Activated CD4-positive, alpha-beta T cell treated with anti-CD3 and anti-CD28 coated beads for 1 hour (primary cell): ENCODE data around the gene SLC26A11.

Experiments used
- DNase-seq: peaks from one replicate; pipeline ENCODE4 v3.0.0-alpha.2; 2020

Gene SLC26A11

GRCh38 chr17:80220054-80220735 lies at the start of gene SLC26A11, which contains the start of gene SGSH:
Gene SLC26A11, plus strand, starts transcription at chr17:80220427. Its CDS starts 1,134 bp downstream, at chr17:80221561.
Gene SGSH, minus strand, starts transcription at chr17:80220333. Its CDS starts 20 bp downstream, at chr17:80220313.
- peak; percentile 30 for DNase-seq

GRCh38 chr17:80171681-80172080 lies 48.5 kb upstream of the SLC26A11 start:
- DNase-seq = no peak

GRCh38 chr17:80173126-80173525 lies 47.1 kb upstream of the SLC26A11 start:
- DNase-seq = no peak

- DNase-seq = no peak
Measured at GRCh38 chr17:80173916-80174315, 46.3 kb upstream of the SLC26A11 start.

GRCh38 chr17:80176757-80177156 lies 43.5 kb upstream of the SLC26A11 start:
- no peak for DNase-seq

- no peak for DNase-seq
Measured at GRCh38 chr17:80177986-80178595, 42.1 kb upstream of the SLC26A11 start.

- no peak for DNase-seq
Measured at GRCh38 chr17:80180192-80180591, 40.0 kb upstream of the SLC26A11 start.

GRCh38 chr17:80181431-80181830 lies 38.8 kb upstream of the SLC26A11 start:
- DNase-seq = no peak

GRCh38 chr17:80182118-80182844 lies 37.9 kb upstream of the SLC26A11 start:
- DNase-seq = no peak

- DNase-seq = no peak
Measured at GRCh38 chr17:80182845-80183223, 37.4 kb upstream of the SLC26A11 start.

GRCh38 chr17:80183581-80184422 lies 36.4 kb upstream of the SLC26A11 start:
- DNase-seq = no peak

- no peak for DNase-seq
Measured at GRCh38 chr17:80184423-80184714, 35.9 kb upstream of the SLC26A11 start.

- no peak for DNase-seq
Measured at GRCh38 chr17:80185968-80186367, 34.3 kb upstream of the SLC26A11 start.

- no peak for DNase-seq
Measured at GRCh38 chr17:80187090-80187489, 33.1 kb upstream of the SLC26A11 start.

- DNase-seq = no peak
Measured at GRCh38 chr17:80187515-80187941, 32.7 kb upstream of the SLC26A11 start.

GRCh38 chr17:80189611-80190010 lies 30.6 kb upstream of the SLC26A11 start:
- no peak for DNase-seq

- no peak for DNase-seq
Measured at GRCh38 chr17:80190716-80191115, 29.5 kb upstream of the SLC26A11 start.

GRCh38 chr17:80191192-80191591 lies 29.0 kb upstream of the SLC26A11 start:
- DNase-seq = no peak

GRCh38 chr17:80191865-80192661 lies 28.2 kb upstream of the SLC26A11 start:
- no peak for DNase-seq

GRCh38 chr17:80195141-80195540 lies 25.1 kb upstream of the SLC26A11 start:
- no peak for DNase-seq

- DNase-seq = peak; percentile 47
Measured at GRCh38 chr17:80195671-80196529, 24.3 kb upstream of the SLC26A11 start.
